Measurements from ENCODE around the gene MAP1A.

- no peak for TF ChIP-seq CTCF (IDR thresholded peaks at IDR 0.05)
- TF ChIP-seq POLR2A (IDR thresholded peaks at IDR 0.05), result no peak
Measured at GRCh38 chr15:43529587-43530345, 12.4 kb downstream of the MAP1A start.
